Left ventricle myocardium inferior (tissue), 1 donor: Measurements from ENCODE around the gene NME3. TPM values are rescaled to one million over a fixed set of nuclear protein-coding genes. Genes with fewer than 3 reads are reported as not detected.

Experiments
- DNase-seq: peaks from one replicate; pipeline ENCODE4 v3.0.0-alpha.2; 2020
- H3K27ac ChIP-seq: fragments of 200-600 bp; replicated peaks from 2 replicates; pipeline ENCODE4 v1.8.0; 2021
- H3K27me3 ChIP-seq: fragments of 200-600 bp; 2 replicates; pipeline ENCODE4 v1.8.0; 2021; ENCODE audit warnings: low read depth
- H3K36me3 ChIP-seq: fragments of 200-600 bp; 2 replicates; pipeline ENCODE4 v1.8.0; 2021
- H3K4me1 ChIP-seq: fragments of 200-600 bp; 2 replicates; pipeline ENCODE4 v1.8.0; 2021
- H3K4me3 ChIP-seq: fragments of 200-600 bp; 2 replicates; pipeline ENCODE4 v1.8.0; 2021; ENCODE audit warnings: mild to moderate bottlenecking, moderate library complexity
- H3K9me3 ChIP-seq: fragments of 200-600 bp; replicated peaks from 2 replicates; pipeline ENCODE4 v1.8.0; 2021
- intact Hi-C: fragments of 100-400 bp; cut with micrococcal nuclease; formaldehyde crosslinking; loops from one replicate; pipeline ENCODE4 v1.11.0; 2022
- total RNA-seq: library from RNA; stranded (reverse); fragmentation: NEBNext Ultra II Directional; extraction: Animal tissue kit (Norgen Biotek cat#: 25700); gene quantifications from one replicate; pipeline ENCODE4 v1.2.1, GENCODE V29; 2021
- TF ChIP-seq, protein P1 (sequence below): fragments of 200-600 bp; IDR thresholded peaks from 2 replicates; pipeline ENCODE4 v1.8.0; 2021; ENCODE audit warnings: antibody characterized with exemption, mild to moderate bottlenecking, borderline replicate concordance
- donor health status: DM: no; HTN: yes; CAD: no; lungs with severe emphysema.

NME3 gene
- total RNA-seq, 1 donor from 2014 or later: 37.0 TPM

DNA sequence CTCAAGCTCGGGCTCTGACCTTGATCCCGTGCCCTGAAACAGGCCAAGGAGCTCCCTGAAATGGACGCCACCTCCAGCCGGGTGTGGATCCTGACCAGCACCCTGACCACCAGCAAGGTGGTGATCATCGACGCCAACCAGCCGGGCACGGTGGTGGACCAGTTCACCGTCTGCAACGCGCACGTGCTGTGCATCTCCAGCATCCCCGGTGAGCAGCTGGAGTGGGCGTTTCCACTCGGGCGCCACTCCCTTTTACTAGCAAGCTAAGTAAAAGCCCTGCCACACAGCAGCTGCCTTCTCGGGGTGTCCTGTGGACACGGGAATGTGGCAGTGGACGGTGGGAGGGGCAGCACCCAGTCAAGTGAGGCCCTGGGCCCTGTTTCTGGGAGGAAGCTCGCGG is 6.4 kb downstream of the NME3 start:
- Histone ChIP-seq H3K4me1 (peaks cover 8% of the 10 kb centered on the region), H3K9me3 (no peaks in the 10 kb centered on the region), H3K27ac (no peak overlapping the region), H3K4me3 (no peak overlapping the region), H3K27me3 (no peaks in the 10 kb centered on the region), H3K36me3 (peaks cover 87% of the 10 kb centered on the region)
- DNase-seq: no peak
- intact Hi-C loops: no loop called here
- TF ChIP-seq, protein P1, sequence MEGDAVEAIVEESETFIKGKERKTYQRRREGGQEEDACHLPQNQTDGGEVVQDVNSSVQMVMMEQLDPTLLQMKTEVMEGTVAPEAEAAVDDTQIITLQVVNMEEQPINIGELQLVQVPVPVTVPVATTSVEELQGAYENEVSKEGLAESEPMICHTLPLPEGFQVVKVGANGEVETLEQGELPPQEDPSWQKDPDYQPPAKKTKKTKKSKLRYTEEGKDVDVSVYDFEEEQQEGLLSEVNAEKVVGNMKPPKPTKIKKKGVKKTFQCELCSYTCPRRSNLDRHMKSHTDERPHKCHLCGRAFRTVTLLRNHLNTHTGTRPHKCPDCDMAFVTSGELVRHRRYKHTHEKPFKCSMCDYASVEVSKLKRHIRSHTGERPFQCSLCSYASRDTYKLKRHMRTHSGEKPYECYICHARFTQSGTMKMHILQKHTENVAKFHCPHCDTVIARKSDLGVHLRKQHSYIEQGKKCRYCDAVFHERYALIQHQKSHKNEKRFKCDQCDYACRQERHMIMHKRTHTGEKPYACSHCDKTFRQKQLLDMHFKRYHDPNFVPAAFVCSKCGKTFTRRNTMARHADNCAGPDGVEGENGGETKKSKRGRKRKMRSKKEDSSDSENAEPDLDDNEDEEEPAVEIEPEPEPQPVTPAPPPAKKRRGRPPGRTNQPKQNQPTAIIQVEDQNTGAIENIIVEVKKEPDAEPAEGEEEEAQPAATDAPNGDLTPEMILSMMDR: no peak

DNA sequence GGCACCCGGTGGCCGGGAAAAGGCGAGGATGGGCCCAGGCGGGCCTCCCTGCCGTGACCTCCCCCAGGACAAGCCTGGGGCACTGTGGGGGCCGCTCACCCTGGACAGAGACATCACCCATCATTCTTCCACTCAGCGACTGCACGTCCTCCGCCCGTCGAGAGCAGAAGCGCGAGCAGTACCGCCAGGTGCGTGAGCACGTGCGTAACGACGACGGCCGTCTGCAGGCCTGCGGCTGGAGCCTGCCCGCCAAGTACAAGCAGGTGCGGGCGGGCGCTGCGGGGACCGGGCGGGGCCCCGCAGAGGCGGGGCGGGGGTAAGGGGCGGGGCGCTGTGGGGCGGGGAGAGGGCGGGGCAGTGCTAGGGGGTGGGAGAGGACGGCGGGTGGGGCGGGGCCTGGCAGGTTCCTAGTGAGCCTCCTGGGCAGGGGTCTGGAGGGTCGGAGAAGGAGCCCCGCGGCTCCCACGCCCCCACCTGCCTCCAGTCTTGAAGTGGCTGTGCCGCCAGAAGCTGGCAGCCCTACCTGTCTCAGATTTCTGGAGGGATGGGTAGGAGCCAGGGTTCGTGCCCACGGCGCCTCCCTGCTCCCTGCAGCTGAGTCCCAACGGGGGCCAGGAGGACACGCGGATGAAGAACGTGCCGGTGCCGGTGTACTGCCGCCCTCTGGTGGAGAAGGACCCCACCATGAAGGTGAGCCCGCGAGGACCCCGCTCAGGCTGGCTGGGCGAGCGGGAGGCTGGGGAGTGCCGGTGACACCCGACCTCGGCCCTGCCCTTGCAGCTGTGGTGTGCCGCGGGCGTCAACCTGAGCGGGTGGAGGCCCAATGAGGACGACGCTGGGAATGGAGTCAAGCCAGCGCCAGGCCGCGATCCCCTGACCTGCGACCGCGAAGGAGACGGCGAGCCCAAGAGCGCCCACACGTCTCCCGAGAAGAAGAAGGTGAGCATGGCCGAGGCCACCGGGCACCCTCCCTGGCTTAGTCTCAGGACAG is 7.5 kb downstream of the NME3 start:
- Histone ChIP-seq H3K4me3 (no peak overlapping the region), H3K27me3 (no peaks in the 10 kb centered on the region), H3K4me1 (no peaks in the 10 kb centered on the region), H3K27ac (no peak overlapping the region), H3K36me3 (peaks cover 90% of the 10 kb centered on the region), H3K9me3 (no peaks in the 10 kb centered on the region)
- DNase-seq: no peak
- intact Hi-C loops: no loop called here
- TF ChIP-seq, protein P1: peak; percentile 40

DNA sequence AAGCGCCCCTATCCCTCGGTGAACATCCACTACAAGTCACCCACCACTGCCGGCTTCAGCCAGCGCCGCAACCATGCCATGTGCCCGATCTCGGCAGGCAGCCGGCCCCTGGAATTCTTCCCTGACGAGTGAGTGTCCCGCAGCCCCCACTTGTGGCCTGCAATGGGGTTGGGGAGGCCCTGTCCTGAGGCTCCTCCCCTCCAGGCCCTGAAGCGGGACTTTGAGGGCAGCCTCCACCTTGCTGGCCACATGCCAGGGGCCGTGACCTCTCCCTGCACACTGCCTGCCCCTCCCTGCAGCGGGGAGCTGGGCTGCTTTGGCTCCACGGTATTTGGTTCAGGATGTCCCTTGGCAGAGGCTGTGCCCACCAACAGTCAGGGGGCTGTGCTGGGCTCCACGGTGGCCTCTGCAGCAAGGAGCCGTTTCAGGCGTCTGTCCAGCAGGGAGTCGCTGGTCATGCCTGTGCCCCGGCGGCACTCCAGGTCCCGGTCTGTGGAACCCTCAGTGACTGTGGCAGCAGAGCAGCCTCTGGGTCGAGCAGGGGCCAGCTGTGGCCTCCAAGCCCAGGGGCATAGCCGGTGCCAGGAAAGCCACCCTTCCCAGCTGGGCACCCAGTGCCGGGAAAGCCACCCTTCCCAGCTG is 8.3 kb downstream of the NME3 start:
- Histone ChIP-seq H3K9me3 (no peaks in the 10 kb centered on the region), H3K27me3 (no peaks in the 10 kb centered on the region), H3K36me3 (peaks cover 90% of the 10 kb centered on the region), H3K4me1 (no peaks in the 10 kb centered on the region), H3K4me3 (no peak overlapping the region), H3K27ac (no peak overlapping the region)
- TF ChIP-seq, protein P1: no peak
- intact Hi-C loops: no loop called here
- peak; percentile 19 for DNase-seq

DNA sequence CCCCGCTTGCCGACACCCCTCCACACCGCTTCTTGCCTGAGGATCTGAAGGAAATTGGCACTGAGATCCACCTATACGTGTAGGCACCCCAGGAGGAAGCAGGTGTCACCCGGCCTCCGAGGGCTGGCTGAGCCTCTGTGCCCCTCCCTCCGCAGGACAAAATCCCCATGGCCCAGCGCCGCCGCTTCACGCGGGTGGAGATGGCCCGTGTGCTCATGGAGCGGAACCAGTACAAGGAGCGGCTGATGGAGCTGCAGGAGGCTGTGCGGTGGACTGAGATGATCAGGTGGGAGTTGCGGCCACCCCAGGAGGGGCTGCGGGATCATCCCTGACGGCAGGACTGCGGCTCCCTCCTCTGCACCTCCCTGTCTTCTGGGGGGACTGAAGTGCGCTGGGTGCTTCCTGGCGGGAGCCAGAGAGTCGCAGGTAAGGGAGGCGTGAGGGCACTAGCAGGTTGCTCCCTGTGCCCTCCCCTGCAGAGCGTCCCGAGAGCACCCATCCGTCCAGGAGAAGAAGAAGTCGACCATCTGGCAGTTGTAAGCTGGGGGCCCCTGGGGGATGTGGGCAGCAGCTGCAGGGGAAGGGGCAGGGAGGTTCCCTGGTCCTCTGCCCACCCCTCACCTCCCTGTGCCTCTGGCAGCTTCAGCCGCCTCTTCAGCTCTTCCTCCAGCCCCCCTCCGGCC is 9.0 kb downstream of the NME3 start:
- intact Hi-C loops: no loop called here

DNA sequence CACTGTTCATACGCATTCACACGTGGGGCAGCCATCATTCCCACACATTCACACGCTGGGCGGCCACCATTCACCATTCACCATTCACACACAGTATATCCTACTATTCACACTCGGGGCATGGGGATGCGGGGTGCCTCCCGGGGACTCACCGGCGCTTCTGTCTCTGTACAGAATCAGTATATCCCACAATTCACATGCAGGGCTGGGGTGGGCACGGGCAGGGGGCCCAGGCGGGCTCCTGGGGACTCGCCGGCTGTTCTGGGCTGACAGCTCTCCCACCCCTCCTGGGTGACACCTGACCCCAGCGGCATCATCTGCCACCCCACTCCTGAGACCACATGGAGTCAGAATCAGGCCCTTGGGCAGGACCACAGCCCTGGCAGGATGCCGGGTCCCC is 9.6 kb downstream of the NME3 start:
- H3K27me3 ChIP-seq: no peaks in the 10 kb centered on the region
- no peaks in the 10 kb centered on the region for H3K4me1 ChIP-seq
- no peaks in the 10 kb centered on the region for H3K9me3 ChIP-seq
- H3K4me3 ChIP-seq: no peak overlapping the region
- no peak overlapping the region for H3K27ac ChIP-seq
- intact Hi-C loops: no loop called here
- H3K36me3 ChIP-seq: peaks cover 89% of the 10 kb centered on the region
- DNase-seq: no peak
- TF ChIP-seq, protein P1: no peak

More for the DNA sequence above, 9.0 kb downstream of the NME3 start:
- Histone ChIP-seq H3K9me3 (no peaks in the 10 kb centered on the region), H3K27me3 (no peaks in the 10 kb centered on the region), H3K4me1 (no peaks in the 10 kb centered on the region), H3K36me3 (peaks cover 90% of the 10 kb centered on the region), H3K27ac (no peak overlapping the region), H3K4me3 (no peak overlapping the region)
- no peak for DNase-seq
- TF ChIP-seq, protein P1: no peak
